GM23248 (cell line): ENCODE measurements around the gene SERTAD1.

Source experiments
- EZH2 ChIP-seq: fragments of 200-600 bp; sonication (generic); IDR thresholded peaks from 2 replicates; pipeline ENCODE4 v1.6.1; 2018; ENCODE audit warnings: antibody characterized with exemption, mild to moderate bottlenecking; ENCODE audit not compliant: insufficient read depth, poor library complexity, severe bottlenecking
- EZH2phosphoT487 ChIP-seq: fragments of 200-600 bp; sonication (generic); IDR thresholded peaks from 2 replicates; pipeline ENCODE4 v1.6.1; 2018; ENCODE audit warnings: antibody characterized with exemption, moderate library complexity, mild to moderate bottlenecking, low read depth; ENCODE audit not compliant: insufficient read depth

DNA sequence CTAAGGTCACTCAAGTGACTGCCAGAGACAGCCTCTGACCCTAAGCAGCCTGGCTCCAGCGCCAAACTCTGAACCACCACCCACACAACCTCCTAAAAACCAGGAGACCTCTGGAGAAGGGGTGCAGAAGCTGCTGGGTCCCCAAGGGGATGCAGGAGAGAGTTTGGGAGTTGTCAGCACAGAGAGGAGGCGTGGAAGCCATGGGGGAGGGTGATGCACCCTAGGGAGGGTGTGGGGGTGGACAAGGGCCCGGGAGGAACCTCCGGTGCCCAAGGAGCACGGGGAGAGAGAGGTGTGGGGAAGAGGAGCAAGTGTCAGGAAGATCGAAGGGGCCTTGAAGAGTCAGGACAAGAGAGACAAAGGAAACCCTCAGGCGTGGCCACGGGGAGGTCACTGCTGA, 33.7 kb downstream of the SERTAD1 start:
- TF ChIP-seq EZH2 (no peak), EZH2phosphoT487 (no peak)
